HepG2 (cell line): ENCODE results near the gene CCDC201. TPM values are rescaled to one million over a fixed set of nuclear protein-coding genes. Genes with fewer than 3 reads are reported as not detected.

Experiments
- ADNP ChIP-seq: sonication (generic); formaldehyde crosslinking; IDR thresholded peaks from 2 replicates; pipeline ENCODE4 v1.4.0; 2020; ENCODE audit warnings: missing genetic modification reagents
- ASH2L ChIP-seq: fragments of 300-600, 200-600 bp; sonication (generic); IDR thresholded peaks from 2 replicates; pipeline ENCODE4 v1.7.0; 2017; ENCODE audit warnings: low read depth, mild to moderate bottlenecking, moderate library complexity, mixed read lengths, low read length; ENCODE audit not compliant: insufficient read length
- BHLHE40 ChIP-seq: IDR thresholded peaks from 2 replicates; pipeline ENCODE4 v1.6.1; 2011; ENCODE audit warnings: low read length, improper control_type of control experiment
- BRCA1 ChIP-seq: sonication (generic); formaldehyde crosslinking; IDR thresholded peaks from 2 replicates; pipeline ENCODE4 v1.4.0; 2020; ENCODE audit warnings: missing genetic modification reagents
- CEBPZ ChIP-seq: IDR thresholded peaks from 2 replicates; pipeline ENCODE4 v1.6.1; 2012; ENCODE audit warnings: low read length, improper control_type of control experiment
- DRAP1 ChIP-seq: IDR thresholded peaks from 2 replicates; pipeline ENCODE4 v1.6.1; 2016; ENCODE audit warnings: missing genetic modification reagents, missing compliant biosample characterization
- FOSL2 ChIP-seq: sonication (generic); formaldehyde crosslinking; IDR thresholded peaks from 2 replicates; pipeline ENCODE4 v1.4.0; 2020; ENCODE audit warnings: missing genetic modification reagents
- FOXA3 ChIP-seq: IDR thresholded peaks from 2 replicates; pipeline ENCODE4 v1.6.1; 2016; ENCODE audit warnings: missing genetic modification reagents, missing compliant biosample characterization
- HNF1A ChIP-seq, 2 experiments: sonication (generic) in 1 of 2; formaldehyde crosslinking in 1 of 2; IDR thresholded peaks; 2 replicates each; pipeline versions ENCODE4 v1.4.0 to v1.6.1; 2016 to 2020; ENCODE audit warnings: borderline replicate concordance in 1 of 2, low read depth in 1 of 2, mild to moderate bottlenecking in 1 of 2, missing genetic modification reagents in 1 of 2
- KLF16 ChIP-seq, 2 experiments: sonication (generic) in 1 of 2; formaldehyde crosslinking in 1 of 2; IDR thresholded peaks; 2 replicates each; pipeline versions ENCODE4 v1.6.1 to v1.8.0; 2016 to 2023; ENCODE audit warnings: missing genetic modification reagents in 2 of 2, missing compliant biosample characterization in 1 of 2
- MTF2 ChIP-seq: sonication (generic); formaldehyde crosslinking; IDR thresholded peaks from 2 replicates; pipeline ENCODE4 v1.5.0; 2020; ENCODE audit warnings: missing genetic modification reagents, borderline replicate concordance
- NR1H2 ChIP-seq: sonication (generic); formaldehyde crosslinking; IDR thresholded peaks from 2 replicates; pipeline ENCODE4 v1.8.1; 2022; ENCODE audit warnings: low read depth, missing genetic modification reagents, borderline replicate concordance
- RAD21 ChIP-seq: fragments of 450-650 bp; formaldehyde crosslinking; IDR thresholded peaks from 2 replicates; pipeline ENCODE4 v1.5.0; 2020; ENCODE audit warnings: mild to moderate bottlenecking
- RXRB ChIP-seq: IDR thresholded peaks from 2 replicates; pipeline ENCODE4 v1.6.1; 2016; ENCODE audit warnings: borderline replicate concordance, missing genetic modification reagents, missing compliant biosample characterization
- STAG1 ChIP-seq: sonication (generic); formaldehyde crosslinking; IDR thresholded peaks from 2 replicates; pipeline ENCODE4 v1.4.0; 2020; ENCODE audit warnings: missing genetic modification reagents
- ZBTB4 ChIP-seq: sonication (generic); formaldehyde crosslinking; IDR thresholded peaks from 2 replicates; pipeline ENCODE4 v1.4.0; 2020; ENCODE audit warnings: missing genetic modification reagents, mild to moderate bottlenecking, borderline replicate concordance
- polyA plus RNA-seq, 8 experiments: library from polyadenylated mRNA; depleted of rRNA in 3 of 8; stranded (reverse) in 7 of 8; unstranded in 1 of 8; fragments of >200 nt; fragmentation: Illumina TruSeq in 4 of 8; extraction: Trizol in 4 of 8; gene quantifications; 2 replicates each; pipeline versions ENCODE4 v1.2.1 to v1.2.3, GENCODE V29; 2011 to 2016; ENCODE audit warnings: low read depth in 4 of 8, missing spikeins in 1 of 8, mixed read lengths in 1 of 8; ENCODE audit not compliant: insufficient read depth in 1 of 8
- total RNA-seq, 5 experiments: library from RNA; depleted of rRNA; stranded (reverse); fragments of >200 nt; fragmentation: Illumina TruSeq; extraction: Trizol; gene quantifications; 2 replicates each; pipeline ENCODE4 v1.2.3, GENCODE V29; 2016; ENCODE audit warnings: low read depth in 1 of 5

Gene CCDC201
- total and polyA plus RNA-seq, 2 of the 13 experiments (the other 11 are each of a cell fraction or from before 2014, with no cell fraction given), result 0.92 TPM; not detected in 1

- TF ChIP-seq ZBTB4 (CRISPR knock-in tag) (no peak), STAG1 (peak; percentile 79), ADNP (no peak), FOXA3 (CRISPR knock-in tag) (peak; percentile 47; the same call in 1 of the 2 replicates), NR1H2 (CRISPR knock-in tag) (no peak), CEBPZ (no peak), RXRB (CRISPR knock-in tag) (peak; percentile 48; the same call in 1 of the 2 replicates), DRAP1 (CRISPR knock-in tag) (no peak), BHLHE40 (no peak), KLF16 (CRISPR knock-in tag; IDR thresholded peaks at IDR 0.05) (0 out of 4 replicates have a peak, but pooled peaks of 1 of the 2 experiments have one; percentile 24), MTF2 (CRISPR knock-in tag) (no peak), RAD21 (CRISPR knock-in tag) (peak; percentile 72), BRCA1 (CRISPR knock-in tag) (no peak), FOSL2 (0 out of 2 replicates have a peak, but pooled peaks have one; percentile 33), HNF1A (IDR thresholded peaks at IDR 0.05; ENCODE audit: low read depth) (no peak), HNF1A (CRISPR knock-in tag; IDR thresholded peaks at IDR 0.05; ENCODE audit: borderline replicate concordance) (no peak), ASH2L (no peak)
Observed at GRCh38 chr7:45872116-45873034, 507 bp downstream of the CCDC201 start (continued).
